ENCODE data around the gene MORF4L1.

GRCh38 chr15:78923480-78924360 lies 51.0 kb downstream of the MORF4L1 start:
- TF ChIP-seq EZH2 (IDR thresholded peaks at IDR 0.05; ENCODE audit: borderline replicate concordance, low read depth, low read length, poor library complexity, severe bottlenecking) (no peak), CTCF (conservative IDR thresholded peaks at IDR 0.05; ENCODE audit: low read depth, low read length) (no peak)
